DMS79 treated with DMSO at 0.1 percent for 48 hours (cell line): ENCODE data around the gene PLXDC2.

Experiments used
- DNase-seq: peaks from one replicate; lab custom pipeline; 2025; lab: John Stamatoyannopoulos, UW

PLXDC2 gene

GRCh38 chr10:19911886-19912285 is 95.7 kb downstream of the PLXDC2 start:
- no peak for DNase-seq

- no peak for DNase-seq
These were observed 97.8 kb downstream of the PLXDC2 start for GRCh38 chr10:19913987-19914386.

DNA sequence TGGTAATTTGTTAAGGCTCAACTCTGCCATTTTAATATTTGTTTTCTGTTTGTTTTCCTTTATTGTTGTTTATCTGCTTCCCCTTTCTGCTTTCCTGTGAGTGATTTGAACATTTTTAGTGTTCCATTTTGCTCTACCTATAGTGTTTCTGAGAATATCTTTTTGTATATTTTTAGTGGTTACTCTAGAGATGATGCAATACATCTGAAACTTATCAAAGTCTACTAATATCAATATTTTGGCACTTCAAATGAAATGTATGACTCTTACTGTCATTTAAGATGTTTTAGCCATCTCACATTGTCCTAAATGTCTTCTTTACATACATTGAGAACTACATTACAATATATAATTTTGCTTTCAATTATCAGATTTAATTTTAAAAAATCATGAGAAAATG is 98.9 kb downstream of the PLXDC2 start:
- DNase-seq = no peak

- no peak for DNase-seq
These were observed 99.6 kb downstream of the PLXDC2 start for GRCh38 chr10:19915816-19916215.

- no peak for DNase-seq
These were observed 101.7 kb downstream of the PLXDC2 start for GRCh38 chr10:19917751-19918478.

GRCh38 chr10:19918794-19919193 is 102.6 kb downstream of the PLXDC2 start:
- DNase-seq = no peak

DNA sequence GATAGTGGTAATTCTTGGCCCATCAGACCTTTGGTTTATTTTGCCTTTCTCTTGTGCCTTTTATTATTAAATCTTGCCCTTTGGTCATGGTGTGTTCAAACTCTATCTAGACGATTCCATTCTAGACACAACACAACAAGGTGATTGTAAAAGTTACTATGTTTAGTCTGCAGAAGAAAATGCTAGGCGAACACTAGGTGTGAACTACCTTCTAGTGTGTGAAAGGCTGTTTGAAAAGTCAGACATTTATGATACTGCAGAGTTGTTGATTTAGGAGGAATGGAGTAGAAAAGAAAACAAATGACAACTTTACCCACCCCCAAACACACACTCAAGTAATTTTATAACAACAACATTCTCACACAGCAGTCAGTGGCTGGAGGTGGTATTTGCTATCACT is 103.4 kb downstream of the PLXDC2 start:
- DNase-seq = no peak

- no peak for DNase-seq
These were observed 104.0 kb downstream of the PLXDC2 start for GRCh38 chr10:19920075-19920726.

GRCh38 chr10:19921300-19922140 is 105.3 kb downstream of the PLXDC2 start:
- DNase-seq = no peak

DNA sequence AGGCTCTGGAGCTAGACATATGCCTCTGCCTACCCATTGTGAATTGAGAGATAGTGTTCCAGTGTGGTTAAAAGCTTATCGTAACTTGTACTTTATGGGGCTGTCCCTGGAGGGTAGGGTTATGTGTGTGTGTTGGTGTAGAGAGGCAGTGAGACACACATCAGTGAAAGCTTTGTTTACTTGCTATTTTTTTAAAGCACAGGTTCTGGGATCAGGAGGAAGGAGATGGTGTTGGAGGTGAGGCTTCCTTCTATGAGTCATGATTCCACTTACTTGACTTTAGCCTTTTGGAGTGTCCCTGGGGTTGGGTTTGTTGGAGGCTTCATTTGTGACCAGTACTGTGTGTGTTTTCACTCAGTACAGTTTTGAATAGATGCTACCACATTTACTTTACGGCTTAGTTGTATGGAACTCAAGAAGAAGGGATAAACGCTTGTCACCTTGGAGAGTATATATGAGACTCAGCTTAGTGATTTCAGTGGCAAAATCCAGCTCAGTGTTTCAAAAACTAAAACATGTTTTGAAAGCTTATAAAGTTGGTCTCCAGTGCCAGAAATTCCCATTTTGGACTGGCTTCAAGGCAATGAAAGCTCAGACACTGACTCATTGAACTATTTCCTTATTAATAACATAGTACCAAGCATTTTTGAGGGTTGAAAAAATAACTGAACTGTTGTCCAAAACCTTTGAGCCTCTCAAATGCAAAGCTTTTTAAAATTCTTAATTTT is 106.2 kb downstream of the PLXDC2 start:
- DNase-seq = no peak

DNA sequence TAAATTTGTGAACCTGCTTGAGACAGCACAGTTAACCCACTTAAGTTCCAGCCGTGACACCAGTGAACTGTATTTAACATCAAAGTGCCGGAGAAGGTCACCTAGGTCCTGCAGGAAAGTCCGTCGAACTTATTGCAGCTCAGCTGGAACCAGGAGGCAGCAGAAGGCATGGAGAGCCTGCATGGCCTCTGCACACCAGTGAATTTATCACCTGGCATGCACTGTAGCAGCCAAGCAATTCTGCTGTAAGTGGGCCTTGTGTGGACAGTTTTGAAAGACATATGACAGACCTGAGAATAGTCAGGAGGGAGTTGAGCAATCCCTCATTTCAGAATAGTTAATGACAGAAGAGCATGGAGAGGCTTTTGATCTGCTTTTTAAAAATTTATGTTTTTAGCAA is 108.8 kb downstream of the PLXDC2 start:
- no peak for DNase-seq

GRCh38 chr10:19928936-19929335 is 112.7 kb downstream of the PLXDC2 start:
- DNase-seq = no peak

DNA sequence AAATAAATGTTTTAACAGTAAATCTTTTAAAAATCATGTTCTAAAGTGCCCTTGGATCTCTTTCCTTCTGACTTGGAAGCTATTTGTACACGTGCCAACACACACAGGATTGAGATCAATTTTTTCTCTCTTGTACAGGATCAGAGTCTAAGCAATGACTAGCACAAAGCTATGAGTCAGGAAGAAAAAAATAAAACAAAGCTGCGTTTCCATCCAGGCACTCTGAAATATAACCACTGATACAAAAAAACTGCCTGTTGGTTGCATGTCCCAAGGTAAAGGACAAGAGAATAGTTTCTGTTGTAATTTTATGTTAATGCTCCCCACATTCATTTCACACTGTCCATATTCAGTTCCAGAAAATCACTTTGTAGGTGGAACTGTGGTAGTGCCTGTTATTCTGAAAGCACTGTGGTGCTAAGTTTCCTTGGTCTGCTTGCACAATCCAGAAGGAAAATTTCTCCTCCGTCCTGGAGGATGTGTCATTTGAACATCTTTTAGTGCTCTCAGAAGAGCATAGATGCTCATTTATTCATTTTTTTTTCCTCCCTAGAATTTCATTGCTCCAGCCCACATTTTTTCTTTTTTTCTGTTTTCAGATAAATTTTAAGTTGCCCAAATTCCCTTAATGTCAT is 113.4 kb downstream of the PLXDC2 start:
- no peak for DNase-seq

- no peak for DNase-seq
These were observed 115.0 kb downstream of the PLXDC2 start for GRCh38 chr10:19930936-19931893.

DNA sequence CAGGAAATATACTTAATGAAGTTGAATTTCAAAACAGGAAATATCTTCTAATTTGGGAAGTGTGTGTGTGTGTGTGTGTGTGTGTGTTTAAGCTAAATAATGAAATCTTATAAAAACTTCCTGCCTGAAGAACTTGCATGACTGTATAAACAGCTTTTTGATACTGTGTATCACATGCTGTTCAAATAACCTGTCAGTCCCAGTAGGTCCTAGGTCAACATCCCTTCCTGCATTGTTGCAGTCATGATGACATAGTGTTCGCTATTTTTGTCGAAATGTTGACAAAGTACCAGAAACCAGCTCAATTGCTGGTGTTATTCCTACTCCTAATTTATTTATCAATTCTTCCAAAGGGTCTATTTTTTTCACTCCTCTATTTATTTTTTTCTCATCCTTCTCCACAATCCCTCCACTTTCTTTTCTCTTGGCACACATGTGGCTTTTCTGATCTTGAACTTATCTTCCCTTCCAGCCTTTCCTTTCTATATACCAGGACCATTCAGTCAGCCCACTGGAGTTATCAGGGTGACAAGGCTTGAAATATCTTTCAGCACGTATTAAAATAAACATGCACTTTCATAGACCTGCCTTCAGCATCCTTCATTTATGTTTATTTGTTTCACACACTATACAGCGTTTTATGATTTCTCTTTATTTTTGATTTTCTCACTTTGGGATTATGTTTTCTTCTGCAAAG is 115.8 kb downstream of the PLXDC2 start:
- DNase-seq = no peak

- DNase-seq = no peak
These were observed 116.7 kb downstream of the PLXDC2 start for GRCh38 chr10:19932806-19933371.

- DNase-seq = no peak
These were observed 117.5 kb downstream of the PLXDC2 start for GRCh38 chr10:19933772-19934171.

GRCh38 chr10:19935176-19935575 is 118.9 kb downstream of the PLXDC2 start:
- DNase-seq = no peak

- DNase-seq = no peak
These were observed 120.1 kb downstream of the PLXDC2 start for GRCh38 chr10:19936289-19936688.

DNA sequence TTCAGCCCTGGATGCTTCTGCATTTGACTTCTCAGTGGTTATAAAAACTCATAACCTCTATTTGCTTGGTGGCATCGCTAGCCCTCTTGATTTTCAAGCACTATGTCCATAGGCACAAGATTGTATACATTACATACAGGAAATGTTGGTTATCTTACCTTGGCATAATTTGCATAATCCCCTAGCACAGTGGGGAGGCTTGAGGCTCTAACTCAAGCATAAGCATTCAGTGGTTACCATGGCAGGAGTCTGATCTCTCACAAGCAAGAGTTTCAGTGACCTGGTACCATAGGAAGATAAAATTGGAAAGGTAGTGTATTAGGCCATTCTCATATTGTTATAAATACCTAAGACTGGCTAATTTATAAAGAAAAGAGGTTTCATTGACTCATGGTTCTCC is 121.8 kb downstream of the PLXDC2 start:
- no peak for DNase-seq
